Daoy (cell line): ENCODE results near the gene C1QL1. TPM values are rescaled to one million over a fixed set of nuclear protein-coding genes. Genes with fewer than 3 reads are reported as not detected.
"Not testable (repeated sequence)": the region's sequence is repeated elsewhere in the genome, so short reads cannot be mapped to it uniquely, and the experiment has no call there.

ENCODE experiments used
- DNase-seq: peaks from one replicate; pipeline ENCODE4 v3.0.0-alpha.2; 2015; ENCODE audit warnings: low read depth
- total RNA-seq: library from RNA; depleted of rRNA; stranded (reverse); fragments of >200 nt; shearing (Covaris generic); gene quantifications from 2 replicates; pipeline ENCODE4 v1.2.3, GENCODE V29; 2014

The C1QL1 gene
- total RNA-seq, 1 experiment from 2014 or later = 1.2 TPM

DNA sequence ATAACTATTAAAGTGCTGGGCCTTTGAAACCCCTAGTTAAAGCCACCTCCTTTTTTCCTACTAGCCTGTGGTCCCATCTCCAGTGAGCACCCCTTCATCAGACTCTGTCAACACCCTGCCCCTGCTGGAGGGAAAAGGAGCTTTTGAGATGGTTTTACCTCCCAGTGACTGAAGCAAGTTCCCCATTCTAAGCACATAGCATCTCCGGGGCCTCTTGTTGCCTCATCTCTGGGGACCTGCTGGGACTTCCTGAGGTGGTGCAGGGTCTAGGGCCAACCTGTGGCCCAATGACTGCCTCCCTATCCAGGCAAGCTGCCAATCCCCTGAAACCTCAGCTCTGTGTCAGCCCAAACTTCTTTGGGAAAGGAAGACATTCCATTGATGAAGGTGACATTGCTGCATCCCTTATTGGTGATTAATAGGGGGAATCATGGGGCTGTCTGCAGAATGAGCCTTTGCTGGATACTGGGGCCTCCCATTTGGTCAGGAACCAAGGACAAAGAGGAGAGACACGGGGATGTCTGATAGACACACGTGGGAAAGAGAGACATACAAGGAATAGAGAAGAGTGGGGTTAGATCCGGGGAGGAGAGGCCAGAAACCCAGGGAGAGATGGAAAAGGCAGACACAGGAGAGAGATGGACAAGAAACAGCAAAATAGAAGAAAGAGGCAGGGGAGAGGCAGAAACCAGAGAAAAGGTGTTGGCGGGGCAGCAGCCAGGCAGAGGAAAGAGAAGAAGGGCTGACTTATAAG lies 2.4 kb downstream of the C1QL1 start:
- no peak for DNase-seq

DNA sequence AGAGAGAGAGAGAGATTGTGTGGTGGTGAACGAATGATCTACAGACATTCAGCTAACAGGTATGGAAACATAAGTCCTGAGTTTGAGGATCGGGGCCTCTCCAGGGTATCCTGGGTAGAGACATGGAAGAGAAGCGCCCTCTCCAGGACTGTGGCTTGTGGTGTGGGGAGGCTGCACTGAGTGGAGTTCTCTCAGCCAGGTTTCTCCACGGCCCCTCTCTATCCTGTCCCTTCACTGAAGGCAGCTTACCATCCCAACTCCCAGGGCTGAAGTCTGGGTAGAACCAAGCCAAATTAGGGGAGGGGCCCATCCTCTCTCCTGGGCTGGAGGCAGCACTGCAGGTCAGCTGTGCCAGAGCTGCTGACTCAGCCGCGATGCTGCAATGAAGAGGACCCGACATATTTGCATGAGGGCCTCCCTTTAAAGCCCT lies 6.2 kb downstream of the C1QL1 start:
- DNase-seq = no peak

DNA sequence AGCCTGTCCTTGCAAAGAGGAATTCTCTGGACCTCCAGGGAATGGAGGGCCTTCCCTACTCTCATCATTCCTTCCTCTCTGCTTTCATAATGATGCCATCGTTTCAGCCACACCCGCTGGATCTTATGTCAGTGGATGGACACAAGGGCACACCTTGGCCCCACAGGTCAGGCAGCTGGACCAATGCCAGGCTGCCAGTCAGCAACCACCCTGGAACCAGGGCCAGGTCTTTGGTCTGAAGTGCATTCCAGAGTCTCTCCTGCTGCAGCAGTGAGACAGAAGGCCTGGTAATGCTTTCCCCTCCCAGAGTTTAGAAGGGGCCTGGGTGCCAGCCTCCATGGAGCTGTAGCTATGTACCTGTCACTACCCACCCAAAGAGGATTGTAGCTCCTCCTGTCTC lies 7.4 kb downstream of the C1QL1 start:
- no peak for DNase-seq

DNA sequence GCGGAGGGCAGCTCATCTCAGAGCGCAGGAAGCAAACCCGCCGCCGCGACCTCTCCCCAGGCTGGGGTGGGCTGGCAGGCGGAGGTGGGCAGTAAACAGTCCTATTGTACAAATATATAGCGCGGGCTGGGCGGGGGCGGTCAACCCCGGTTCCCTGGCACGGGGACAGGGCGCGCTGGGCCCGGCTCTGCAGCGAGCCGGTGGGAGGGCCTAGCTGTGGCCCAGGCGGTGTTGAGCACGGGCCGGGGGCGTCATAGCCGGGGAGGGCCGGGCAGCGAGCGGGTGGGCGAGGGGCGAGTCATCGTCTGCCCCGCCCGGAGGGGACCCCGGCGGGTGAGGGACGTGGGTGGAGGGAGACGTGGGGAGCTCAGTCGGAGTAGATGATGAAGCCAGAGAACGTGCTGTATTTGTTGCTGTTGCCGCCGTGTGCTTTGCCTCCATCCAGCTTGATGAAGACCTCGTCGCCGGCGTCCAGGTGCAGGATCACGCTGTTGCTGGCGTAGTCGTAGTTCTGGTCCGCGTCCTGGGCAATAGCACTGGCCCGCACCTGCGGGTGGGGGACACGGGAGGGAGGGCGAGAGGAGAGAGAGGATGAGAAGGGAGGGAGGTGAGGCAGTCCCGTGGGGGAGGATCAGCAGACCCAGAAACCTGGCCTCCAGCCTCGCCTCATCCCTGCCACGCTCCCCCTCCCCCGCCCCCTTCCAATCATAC lies 8.1 kb downstream of the C1QL1 start:
- no peak for DNase-seq

DNA sequence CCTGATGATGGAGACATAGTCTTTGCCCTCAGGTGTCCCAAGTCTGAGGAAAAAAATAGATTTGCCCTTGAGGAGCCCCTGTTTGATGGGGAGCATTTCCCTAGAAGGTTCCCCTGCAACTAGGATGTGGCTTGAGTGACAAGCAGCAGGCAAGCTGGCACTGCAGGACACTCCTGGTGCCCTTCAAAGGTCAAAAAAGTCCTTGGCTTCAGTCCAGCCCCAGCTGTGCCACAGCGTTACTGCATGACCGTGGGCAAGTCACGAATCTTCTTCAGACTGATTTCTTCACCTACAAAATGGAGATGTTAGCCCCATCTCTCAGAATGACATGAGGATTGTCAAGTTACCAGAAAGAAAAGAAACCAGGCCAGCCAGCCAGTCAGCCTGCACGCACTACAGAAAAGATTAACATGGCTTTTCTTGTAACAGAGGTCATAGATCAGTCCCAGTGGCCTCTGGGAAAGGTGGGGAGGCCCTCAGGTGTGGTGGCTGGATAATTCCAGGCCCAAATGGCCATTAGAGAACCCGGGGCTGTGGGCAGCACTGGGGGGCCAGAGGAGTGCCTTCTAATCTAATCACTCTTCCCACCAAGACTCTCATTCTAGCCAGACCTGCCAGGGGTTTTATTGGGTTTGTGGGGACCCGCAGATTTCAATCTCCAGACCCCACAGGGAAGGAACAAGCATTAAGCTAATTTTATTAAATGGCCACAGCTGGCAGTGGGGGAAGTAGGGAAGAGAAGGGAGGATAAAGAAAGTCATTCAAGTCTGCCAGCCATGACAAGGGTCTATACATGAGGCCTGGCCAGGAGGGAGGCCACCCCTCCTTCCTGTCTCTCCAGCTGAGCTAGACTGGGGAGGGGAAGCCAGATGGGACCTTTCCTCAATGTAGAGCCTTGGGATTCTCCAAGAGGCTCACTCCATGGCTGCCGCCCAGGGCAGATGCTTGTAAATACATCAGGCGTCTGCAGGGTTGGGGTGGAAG lies 10.8 kb downstream of the C1QL1 start:
- no peak for DNase-seq

DNA sequence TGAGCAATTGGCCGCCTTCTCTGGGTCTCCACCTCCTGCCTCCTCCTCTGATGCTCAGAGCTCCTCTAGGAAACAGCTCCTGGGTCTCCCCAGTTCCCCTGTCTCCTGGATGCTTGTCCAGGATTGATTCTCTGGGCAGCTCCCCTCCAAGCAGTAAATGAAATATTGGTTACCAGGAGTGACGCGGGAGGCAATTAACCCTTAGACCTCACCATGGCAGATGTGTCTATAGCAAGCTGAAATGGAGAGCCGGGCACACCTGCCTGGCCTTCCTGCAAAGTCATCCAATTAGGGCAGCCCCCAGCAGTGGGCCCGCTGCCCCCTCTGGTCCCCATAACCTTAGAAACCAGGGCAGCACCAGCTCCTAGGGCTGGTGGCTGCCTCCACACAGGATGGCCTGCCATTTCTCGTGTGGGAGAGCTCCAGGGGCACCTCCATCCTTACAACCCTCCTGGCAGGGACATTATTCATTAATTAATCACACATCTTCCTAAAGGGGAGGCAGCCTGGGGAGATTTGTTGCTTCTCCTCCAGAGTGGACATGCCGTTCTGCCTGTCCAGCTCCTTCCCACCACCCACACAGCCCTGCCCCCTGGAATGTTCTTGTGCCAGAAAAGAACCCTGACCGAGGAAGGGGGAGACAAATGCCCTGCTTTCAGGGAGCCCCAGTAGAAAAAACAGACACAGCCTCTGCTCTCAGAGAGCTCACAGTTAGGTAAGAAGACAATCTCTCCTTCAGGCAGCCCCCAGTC lies 12.3 kb downstream of the C1QL1 start:
- DNase-seq = no peak

DNA sequence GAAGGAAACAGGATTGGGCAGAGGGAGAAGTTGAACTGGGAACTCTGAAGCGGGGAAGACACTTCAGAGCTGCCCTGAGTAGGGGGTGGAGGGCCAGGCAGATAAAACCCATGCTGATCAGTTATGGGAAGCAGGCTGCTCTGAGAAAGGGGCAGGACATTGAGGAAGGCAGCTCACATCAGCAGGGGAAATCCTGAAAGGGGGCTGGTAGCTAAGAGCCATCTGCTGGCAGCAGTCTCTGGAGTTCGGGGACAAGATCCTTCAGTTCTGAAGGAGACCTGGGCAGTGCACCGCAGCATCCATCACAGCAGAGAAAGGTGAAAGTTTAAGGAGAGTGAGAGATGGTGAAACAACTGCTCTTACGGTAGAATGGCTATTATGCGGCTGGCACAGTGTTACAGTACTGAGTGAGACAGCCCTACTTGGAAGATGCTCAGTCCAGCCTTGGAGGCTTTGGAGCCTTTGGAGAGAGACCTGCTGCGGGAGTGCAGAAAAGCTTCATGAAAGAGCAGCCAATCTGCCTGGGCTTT lies 15.1 kb downstream of the C1QL1 start:
- no peak for DNase-seq

DNA sequence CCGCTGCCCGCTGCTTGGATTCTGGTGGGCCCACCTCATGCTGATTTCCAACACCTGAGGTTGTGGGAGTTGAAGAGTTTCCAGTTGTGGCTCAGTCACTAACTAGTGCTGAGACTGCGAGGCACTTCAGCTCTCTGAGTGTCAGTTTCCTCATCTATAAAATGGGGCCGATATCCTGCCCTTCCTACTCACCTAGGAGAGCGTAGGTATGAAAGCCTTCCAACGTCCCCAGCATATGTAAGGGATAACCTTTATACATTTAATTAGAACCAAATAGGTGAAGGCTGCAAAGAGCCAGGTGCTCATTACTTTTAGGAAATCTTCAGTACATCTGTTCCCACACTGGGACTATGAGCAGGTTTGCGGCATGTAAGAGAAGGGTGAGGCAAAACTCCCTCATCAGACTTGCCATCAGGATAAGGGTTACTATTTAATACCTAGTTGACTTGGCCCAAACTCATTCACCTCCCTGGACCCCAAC lies 19.7 kb downstream of the C1QL1 start:
- no peak for DNase-seq

DNA sequence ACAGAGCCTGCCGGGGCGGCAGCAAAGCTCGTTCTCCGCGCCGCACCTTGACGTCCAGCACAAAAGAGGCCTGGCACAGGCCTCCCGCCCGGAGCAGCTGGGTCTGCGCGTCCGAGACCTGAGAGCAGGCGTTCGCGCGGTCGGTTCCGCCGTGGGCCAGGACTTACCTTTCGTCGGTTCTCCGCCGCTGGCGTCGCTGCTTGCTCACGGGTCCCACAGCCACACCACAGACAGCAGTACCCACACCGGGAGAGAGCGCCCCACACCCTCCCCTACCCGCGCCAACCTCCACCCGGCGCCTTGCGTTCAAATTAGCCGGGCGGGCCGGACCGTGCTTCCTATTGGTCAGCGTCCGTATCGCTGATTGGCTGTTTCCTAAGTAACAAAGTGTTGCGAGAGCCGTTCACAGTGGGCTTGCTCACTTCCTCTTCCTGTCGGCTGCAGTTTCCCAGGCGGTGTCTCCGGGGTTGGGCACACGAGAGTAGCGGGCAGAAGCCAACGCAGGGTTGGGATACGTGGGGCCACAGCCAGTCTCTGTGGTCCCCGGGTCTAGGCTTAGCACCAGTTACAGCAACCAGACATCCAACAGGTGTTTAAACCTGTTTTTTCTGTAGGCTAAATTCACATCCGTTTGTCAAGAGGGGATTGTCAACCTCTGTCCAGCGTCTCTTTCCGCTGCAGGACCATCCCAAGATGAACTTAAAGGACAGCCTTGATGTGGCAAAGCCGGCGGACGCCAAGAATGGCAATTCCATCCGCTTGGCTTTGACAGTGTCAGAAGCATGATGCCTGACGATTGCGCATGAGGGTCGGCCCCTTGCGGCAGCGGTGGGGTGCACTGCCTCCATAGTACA lies 20.4 kb downstream of the C1QL1 start, which contains the start of gene KIF18B:
KIF18B (minus strand) TSS at position 313 of the 854 bp plus-strand sequence. CDS start 11,429 bp downstream, outside the sequence.
- DNase-seq = peak; percentile 98

DNA sequence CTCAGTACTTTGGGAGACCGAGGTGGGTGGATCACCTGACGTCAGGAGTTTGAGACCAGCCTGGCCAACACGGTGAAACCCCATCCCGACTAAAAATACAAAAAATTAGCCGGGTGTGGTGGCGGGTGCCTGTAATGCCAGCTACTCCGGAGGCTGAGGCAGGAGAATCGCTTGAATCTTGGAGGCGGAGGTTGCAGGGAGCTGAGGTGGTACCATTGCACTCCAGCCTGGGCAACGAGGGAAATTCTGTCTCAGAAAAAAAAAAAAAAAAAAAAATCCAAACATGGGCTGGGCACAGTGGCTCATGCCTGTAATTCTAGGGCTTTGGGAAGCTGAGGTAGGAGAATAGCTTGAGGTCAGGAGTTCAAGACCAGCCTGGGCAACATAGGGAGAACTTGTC lies 22.5 kb downstream of the C1QL1 start:
- not testable (repeated sequence) for DNase-seq

DNA sequence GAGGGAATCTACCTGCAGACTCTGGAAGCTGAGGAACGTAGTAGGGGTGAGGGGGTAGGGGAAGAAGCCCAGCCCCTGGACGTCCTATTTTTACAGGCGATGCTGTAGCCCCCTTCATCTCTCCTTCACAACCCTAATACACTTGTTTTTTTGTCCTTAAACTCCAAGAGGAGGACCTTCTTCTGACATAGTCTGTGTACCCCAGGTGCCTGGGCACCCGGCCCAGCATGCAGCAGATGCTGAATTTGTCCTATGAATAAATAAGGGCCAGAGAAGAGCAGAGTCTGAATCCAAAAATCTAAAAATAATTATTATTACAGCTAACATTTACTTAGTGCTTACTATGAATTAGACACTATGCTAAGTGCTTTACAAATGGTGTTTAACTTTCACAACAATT lies 25.6 kb downstream of the C1QL1 start:
- no peak for DNase-seq

DNA sequence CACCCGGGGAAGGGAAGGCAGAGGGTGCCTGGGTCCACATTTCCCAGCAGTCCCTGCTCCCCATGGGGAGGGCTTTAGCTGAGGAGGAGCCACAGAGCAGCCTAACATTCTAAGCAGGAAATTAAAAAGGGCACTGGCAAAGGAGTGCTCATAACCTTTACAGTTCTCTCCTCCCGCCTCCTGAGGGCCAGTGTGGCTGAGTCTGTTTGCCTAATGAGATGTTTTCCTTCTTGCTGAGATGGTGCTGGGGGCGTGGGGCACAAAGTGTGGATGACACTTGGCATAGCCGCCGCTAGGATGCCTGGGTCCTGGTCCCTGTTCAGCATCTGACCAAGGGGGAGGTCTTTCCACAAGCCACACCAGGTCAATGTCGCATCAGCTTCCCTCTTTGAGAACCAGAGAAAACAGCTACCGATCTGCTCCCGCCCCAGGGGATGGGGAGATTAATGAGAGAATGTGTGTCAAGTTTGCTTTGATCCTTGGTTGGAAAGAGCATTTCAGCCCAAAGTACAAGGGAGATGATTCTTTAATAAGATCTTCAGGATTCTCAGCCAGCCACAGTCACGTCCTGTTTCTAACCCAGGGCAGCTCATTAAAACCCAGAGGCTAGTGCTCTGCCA lies 26.3 kb downstream of the C1QL1 start:
- no peak for DNase-seq

DNA sequence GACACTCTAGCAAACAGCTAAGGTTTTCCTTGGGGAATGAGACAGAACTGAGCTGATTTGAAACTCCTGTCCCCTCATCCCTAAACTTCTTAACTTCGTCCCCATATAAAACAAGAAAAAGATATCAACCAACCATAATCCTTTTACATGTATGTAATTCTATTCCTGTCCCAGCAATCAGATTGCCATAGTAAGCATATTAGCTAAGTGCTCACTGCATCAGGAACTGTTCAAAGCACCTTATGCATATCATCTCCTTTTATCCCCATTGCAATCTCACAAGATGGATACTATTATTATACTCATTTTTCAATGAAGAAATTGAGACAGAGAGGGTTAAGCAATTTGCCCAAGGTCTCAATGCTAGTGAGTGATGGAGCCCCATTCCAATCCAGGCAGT lies 27.3 kb downstream of the C1QL1 start:
- DNase-seq = no peak

DNA sequence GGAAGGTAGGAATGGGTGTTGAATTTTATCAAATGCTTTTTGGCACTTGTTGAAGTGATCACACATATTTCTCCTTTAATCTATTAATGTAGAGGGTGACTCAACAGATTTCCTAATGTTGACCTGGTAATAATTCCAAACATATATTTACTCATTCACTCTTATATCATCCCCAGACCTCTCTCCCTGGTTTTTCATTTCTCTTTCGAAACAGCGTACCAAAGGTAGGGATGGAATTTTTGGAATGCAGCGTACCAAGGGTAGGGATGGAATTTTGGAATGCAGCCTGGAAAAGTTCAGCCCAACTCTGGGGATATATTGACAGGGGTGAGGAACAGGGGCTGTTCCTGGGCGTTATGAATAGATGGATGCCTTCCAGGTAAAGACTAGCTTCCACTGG lies 27.8 kb downstream of the C1QL1 start:
- no peak for DNase-seq

DNA sequence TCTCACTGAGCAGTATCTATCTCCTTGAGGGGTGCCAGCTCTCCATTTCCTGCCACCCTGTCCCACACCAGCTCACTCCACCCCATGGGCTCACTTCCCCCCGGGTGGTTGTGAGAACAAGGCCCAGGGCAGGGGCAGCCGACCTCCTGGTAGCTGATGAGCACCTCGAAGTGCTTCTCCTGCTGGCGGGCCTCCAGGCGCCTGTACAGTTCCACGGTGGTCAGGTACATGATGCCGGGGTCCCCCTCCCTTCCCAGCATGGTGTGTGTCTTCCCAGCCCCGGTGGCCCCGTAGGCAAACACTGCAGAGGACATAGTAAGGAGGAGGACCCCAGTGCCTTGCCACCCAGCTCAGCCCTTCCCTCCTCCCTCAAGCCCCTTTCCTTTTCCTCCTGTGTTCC lies 33.0 kb downstream of the C1QL1 start:
- no peak for DNase-seq

DNA sequence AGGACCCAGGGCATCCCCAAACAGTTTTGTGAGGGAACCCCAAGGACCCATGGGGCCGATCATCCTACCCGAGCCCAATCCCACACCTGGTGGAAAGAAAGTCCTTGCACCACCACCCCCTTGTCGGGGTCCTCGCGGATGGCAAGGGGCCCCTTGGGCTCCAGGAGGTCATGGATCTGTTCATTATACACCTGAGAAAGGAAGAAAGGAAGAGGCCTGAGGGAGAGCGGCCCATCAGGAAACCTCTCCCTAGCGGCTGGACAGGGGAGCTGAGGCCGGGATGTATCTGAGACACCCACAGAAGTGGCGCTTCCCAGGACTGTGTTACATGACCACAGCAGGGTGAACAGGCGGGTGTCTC lies 33.4 kb downstream of the C1QL1 start:
- DNase-seq = no peak

DNA sequence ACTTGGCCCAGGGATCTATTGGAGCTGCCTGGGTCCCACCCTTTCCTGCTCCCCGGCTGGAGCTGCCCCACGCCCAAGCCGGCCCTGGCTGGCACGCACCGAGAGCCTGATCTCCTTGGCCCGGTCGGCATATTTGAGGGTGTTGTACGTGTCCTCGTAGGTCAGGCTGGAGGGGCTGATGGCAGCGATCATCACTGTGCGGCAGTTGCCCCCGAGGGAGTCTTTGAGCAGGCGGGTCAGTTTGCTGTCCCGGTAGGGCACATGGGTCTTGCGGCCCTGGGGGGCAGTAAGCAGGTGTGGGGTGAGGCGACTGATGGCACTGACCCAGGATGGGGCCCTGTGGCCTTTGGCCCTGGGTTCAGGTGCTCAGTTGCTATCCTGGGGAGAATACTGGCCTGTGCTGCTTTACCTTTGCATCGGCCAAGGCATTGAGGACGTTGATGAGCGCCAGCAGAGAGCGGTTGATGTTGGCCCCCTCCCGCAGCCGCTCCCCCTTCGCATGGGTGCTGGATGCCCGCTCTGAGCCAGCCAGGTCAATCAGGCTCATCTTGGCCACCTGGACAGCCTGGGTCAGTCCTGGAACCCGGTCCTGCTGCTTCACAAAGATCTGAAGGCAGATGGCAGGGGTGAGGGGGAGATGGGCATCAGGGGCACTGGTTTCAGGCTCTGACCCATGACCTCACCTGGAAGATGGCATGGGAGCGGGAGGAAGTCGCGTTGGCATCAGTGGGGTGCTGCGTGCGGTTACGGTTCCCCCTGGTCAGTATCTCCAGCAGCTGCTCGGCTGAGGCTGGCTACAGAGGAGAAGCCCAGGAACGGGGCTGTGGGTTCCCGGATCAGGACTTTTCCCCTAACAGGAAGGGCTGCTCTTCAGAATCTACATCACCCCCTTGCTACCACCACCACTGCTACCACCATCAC lies 34.0 kb downstream of the C1QL1 start:
- no peak for DNase-seq

DNA sequence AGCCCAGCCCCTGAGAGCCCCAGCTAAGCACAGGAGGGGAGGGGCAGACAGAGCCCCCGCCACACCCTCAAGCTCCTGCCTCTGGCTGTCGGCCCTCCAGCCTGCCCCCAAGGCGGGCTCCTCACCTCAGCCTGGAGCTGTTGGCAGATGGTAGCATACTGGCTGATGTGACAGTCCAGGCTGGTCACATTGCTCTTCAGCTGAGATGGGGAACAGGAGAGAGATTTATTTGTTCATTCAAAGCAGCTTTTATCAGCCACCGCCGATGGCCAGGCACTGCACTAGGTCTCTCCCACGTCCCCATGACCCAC lies 35.4 kb downstream of the C1QL1 start:
- DNase-seq = no peak
